Thoracic aorta (tissue), 2 donors: Measurements from ENCODE around the gene RRP7A. TPM values are rescaled to one million over a fixed set of nuclear protein-coding genes. Genes with fewer than 3 reads are reported as not detected.
"Not testable (repeated sequence)": the region's sequence is repeated elsewhere in the genome, so short reads cannot be mapped to it uniquely, and the experiment has no call there.

Source experiments
- ATAC-seq: fragments of 150-250 bp; one replicate; pipeline ENCODE4 v1.8.0; 2017; ENCODE audit warnings: low read depth; ENCODE audit not compliant: insufficient number of reproducible peaks, low FRiP score
- DNase-seq: peaks from one replicate; pipeline ENCODE4 v3.0.0-alpha.2; 2020; ENCODE audit warnings: low spot score
- H3K27ac ChIP-seq, 2 donors: fragments of 200-600 bp; sonication (generic); 1 replicate in 1 of 2; 2 replicates in 1 of 2; pipeline ENCODE4 v1.5.1; 2016; ENCODE audit warnings: mild to moderate bottlenecking in 2 of 2, moderate library complexity in 2 of 2
- H3K27me3 ChIP-seq: fragments of 200-600 bp; sonication (generic); replicated peaks from 2 replicates; pipeline ENCODE4 v1.6.0; 2016; ENCODE audit warnings: mild to moderate bottlenecking; ENCODE audit not compliant: insufficient read depth
- H3K36me3 ChIP-seq: fragments of 200-600 bp; sonication (generic); one replicate; pipeline ENCODE4 v1.5.1; 2016
- H3K4me1 ChIP-seq, 2 donors: fragments of 200-600 bp; sonication (generic); 1 replicate in 1 of 2; 2 replicates in 1 of 2; pipeline versions ENCODE4 v1.5.1 to v1.6.0; 2016; ENCODE audit warnings: low read depth in 2 of 2, mild to moderate bottlenecking in 1 of 2; ENCODE audit not compliant: control insufficient read depth in 1 of 2
- H3K4me3 ChIP-seq: fragments of 200-600 bp; sonication (generic); 2 replicates; pipeline ENCODE4 v1.5.1; 2016; ENCODE audit warnings: mild to moderate bottlenecking
- H3K9me3 ChIP-seq: fragments of 200-600 bp; sonication (generic); 2 replicates; pipeline ENCODE4 v1.5.1; 2016
- total RNA-seq, 2 donors: library from RNA; depleted of rRNA; stranded (reverse); fragments of >200 nt; gene quantifications; one replicate each; pipeline versions ENCODE4 v1.1.0 to v1.2.3, GENCODE V29; 2016
- TF ChIP-seq, protein P1 (sequence below): fragments of 200-600 bp; sonication (generic); IDR thresholded peaks from one replicate; pipeline ENCODE4 v1.5.1; 2019; ENCODE audit warnings: antibody characterized with exemption

The RRP7A gene
- total RNA-seq, 2 donors from 2014 or later: 22.0 to 24.1 TPM

- ATAC-seq: no peak
- H3K36me3 ChIP-seq: no peaks in the 10 kb centered on the region
- TF ChIP-seq, protein P1, sequence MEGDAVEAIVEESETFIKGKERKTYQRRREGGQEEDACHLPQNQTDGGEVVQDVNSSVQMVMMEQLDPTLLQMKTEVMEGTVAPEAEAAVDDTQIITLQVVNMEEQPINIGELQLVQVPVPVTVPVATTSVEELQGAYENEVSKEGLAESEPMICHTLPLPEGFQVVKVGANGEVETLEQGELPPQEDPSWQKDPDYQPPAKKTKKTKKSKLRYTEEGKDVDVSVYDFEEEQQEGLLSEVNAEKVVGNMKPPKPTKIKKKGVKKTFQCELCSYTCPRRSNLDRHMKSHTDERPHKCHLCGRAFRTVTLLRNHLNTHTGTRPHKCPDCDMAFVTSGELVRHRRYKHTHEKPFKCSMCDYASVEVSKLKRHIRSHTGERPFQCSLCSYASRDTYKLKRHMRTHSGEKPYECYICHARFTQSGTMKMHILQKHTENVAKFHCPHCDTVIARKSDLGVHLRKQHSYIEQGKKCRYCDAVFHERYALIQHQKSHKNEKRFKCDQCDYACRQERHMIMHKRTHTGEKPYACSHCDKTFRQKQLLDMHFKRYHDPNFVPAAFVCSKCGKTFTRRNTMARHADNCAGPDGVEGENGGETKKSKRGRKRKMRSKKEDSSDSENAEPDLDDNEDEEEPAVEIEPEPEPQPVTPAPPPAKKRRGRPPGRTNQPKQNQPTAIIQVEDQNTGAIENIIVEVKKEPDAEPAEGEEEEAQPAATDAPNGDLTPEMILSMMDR: no peak
Measured at GRCh38 chr22:42493393-42493792, 26.2 kb downstream of the RRP7A start.

DNA sequence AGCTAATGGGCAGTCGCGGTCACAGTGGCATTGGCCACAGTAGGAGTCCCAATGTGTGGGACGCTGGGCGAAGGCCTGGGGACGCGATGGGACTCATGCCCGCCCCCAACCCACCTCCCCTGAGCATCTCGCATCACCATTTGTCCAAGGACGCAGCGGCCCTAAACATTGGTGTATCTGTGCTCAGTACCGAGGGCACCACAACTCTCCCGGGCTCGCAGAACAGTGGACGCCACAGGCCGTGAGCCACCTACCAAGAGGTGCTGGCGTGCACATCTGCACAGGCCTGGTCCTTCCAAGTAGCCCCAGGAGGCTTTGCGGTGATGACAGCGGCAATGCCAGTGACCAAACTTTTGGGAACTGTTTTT, 27.3 kb downstream of the RRP7A start:
- ATAC-seq (no peak), DNase-seq (no peak)
- Histone ChIP-seq H3K4me3 (no peak overlapping the region), H3K36me3 (no peaks in the 10 kb centered on the region), H3K4me1 (no peaks in the 10 kb centered on the region), H3K27me3 (no peaks in the 10 kb centered on the region), H3K9me3 (no peaks in the 10 kb centered on the region), H3K27ac (no peak overlapping the region)
- TF ChIP-seq, protein P1: no peak

More at GRCh38 chr22:42493393-42493792, 26.2 kb downstream of the RRP7A start:
- Histone ChIP-seq H3K27me3 (no peaks in the 10 kb centered on the region), H3K9me3 (no peaks in the 10 kb centered on the region), H3K4me1 (no peaks in the 10 kb centered on the region), H3K4me3 (no peak overlapping the region), H3K27ac (no peak overlapping the region)
- no peak for DNase-seq

DNA sequence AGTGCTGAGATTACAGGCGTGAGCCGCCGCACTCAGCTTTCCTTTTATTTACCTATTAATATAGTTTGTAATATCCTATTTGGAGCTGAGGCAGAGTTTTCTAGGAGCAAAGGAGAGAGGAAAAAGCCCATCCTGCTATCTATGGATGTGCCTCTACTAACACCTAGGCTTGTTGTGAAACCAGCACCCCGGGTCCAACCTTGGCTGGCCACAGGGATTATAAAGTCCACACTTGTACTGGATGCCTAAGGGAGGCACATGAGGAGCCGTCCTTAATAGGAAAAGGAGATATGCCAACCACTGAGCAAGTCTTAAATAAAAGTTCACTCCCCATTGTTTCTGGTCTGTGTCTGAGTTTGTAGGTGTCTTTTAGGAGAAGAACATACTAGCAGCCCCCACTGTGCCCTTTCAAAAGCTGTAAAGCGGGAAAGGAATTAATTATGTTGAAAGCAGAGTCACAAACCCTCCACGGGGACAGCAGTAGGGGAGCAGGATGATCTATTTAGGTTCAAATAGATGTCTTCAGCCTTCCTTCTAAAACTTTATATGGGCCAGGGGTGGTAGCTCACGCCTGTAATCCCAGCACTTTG, 29.3 kb downstream of the RRP7A start:
- no peak overlapping the region for H3K4me3 ChIP-seq
- H3K27ac ChIP-seq: no peak overlapping the region
- no peaks in the 10 kb centered on the region for H3K27me3 ChIP-seq
- H3K4me1 ChIP-seq: no peaks in the 10 kb centered on the region
- DNase-seq (no peak), ATAC-seq (no peak)
- no peaks in the 10 kb centered on the region for H3K36me3 ChIP-seq
- TF ChIP-seq, protein P1: no peak
- no peaks in the 10 kb centered on the region for H3K9me3 ChIP-seq

DNA sequence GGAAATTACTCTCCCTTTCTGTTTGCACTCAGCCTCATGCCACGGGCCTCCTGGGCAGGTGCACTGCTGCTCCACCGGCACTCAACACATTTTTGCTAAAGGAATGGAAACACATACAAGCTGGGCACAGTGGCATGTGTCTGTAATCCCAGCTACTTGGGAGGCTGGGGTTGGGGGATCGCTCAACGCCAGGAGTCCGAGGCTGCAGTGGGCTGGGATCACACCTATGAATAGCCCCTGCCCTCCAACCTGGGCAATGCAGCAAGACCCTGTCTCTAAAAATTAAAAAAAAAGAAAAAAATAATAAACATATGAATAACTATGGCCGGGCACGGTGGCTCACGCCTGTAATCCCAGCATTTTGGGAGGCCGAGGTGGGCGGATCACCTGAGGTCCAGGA, 30.6 kb downstream of the RRP7A start:
- TF ChIP-seq, protein P1: no peak
- H3K9me3 ChIP-seq: no peaks in the 10 kb centered on the region
- ATAC-seq (no peak), DNase-seq (no peak)
- H3K27ac ChIP-seq: no peak overlapping the region
- no peaks in the 10 kb centered on the region for H3K36me3 ChIP-seq
- no peak overlapping the region for H3K4me3 ChIP-seq
- no peaks in the 10 kb centered on the region for H3K4me1 ChIP-seq
- no peaks in the 10 kb centered on the region for H3K27me3 ChIP-seq

DNA sequence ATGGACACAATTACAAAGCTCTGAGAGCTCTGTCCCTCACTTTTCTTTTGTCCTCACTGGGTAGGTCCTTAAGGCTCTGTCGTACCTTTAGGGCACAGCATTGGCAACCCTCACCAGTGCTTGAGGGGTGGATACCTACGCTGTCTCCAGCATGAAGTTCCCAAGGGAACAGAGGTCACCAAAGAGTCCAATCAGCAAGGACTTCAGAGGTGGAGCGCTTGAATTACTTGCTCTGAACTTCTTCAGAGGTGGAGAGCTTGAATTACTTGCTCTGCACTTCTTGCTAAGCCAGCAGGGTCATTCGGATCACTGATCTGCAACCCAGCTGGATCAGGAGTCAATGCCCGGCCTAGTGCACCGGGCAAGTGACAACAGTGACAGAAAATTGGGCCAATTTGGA, 35.1 kb downstream of the RRP7A start:
- no peak for ATAC-seq
- H3K27me3 ChIP-seq: no peaks in the 10 kb centered on the region
- no peak overlapping the region for H3K4me3 ChIP-seq
- no peak for DNase-seq
- H3K4me1 ChIP-seq: no peaks in the 10 kb centered on the region
- no peak overlapping the region for H3K27ac ChIP-seq
- H3K9me3 ChIP-seq: no peaks in the 10 kb centered on the region
- TF ChIP-seq, protein P1: no peak
- H3K36me3 ChIP-seq: no peaks in the 10 kb centered on the region

DNA sequence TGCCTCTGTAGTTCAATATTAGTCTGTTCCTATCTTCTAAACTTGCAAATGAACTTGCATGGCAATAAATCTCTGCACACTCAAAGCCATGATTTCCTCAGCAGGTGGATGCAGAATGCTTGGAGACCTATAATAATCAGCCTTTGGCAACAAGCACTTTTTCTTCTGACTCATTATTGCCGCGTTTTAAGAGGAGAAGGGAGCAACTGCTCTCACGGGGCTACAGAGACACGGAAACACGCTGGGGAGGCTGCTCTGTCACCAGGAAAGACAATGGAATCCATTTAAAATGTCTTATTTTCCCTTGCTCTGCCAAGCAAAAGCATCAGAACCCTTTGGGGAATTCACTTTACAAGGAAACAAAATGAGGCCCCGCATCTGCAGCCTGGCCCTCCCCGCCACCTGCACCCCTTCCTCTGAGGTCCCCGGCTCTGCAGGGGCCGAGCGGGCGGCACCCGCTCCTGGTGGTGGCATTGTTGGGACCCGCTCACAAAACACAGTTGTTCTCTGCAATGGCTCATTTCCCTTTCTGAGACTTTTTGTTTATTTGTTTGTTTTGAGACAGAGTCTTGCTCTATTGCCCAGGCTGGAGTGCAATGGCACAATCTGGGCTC, 35.9 kb downstream of the RRP7A start:
- H3K27me3 ChIP-seq, DNase-seq, ATAC-seq: not testable (repeated sequence)

More for the DNA sequence above, 35.9 kb downstream of the RRP7A start:
- H3K4me3 ChIP-seq, H3K4me1 ChIP-seq, H3K9me3 ChIP-seq, H3K27ac ChIP-seq, H3K36me3 ChIP-seq: not testable (repeated sequence)
